Activated gamma-delta T cell treated with anti-CD3 and anti-CD28 coated beads, Interleukin-2, amount 50 U/mL, for 16 hours (primary cell): ENCODE results near the gene TEX30.

Source experiments
- DNase-seq: peaks from one replicate; pipeline ENCODE4 v3.0.0-alpha.2; 2020; ENCODE audit warnings: low read depth

TEX30 gene

DNA sequence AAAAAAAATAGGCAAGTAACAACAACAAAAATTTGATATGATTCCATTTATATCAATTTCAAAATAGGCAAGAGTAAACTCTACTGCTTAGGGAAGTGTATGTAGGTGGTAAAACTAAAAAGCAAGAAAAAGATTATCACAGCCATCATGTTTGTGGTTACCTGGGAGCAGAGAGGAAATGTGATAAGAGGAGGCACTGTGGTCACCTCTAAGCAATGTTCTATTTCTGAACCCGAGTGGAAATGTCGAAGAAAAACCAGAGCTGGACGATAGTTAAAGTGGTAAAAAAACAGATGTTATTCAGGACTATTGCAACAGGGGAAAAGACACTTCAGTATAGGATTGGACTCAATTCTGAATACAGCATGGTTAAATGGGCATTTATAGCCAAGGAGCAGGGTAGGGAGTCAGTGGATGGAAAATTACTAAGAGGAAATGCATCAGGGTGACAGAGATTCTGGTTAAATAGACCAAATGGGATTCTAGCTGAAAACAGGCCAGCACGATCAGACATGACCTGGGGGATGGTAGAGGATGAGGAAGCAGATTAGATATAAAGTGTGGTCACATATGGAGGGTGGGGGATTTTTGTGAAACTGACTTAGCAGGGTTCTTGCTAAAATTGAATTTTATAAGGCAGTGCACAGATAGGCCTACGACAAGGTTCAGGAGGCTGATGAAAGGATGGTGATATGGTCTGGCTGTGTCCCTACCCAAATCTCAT lies 6.0 kb upstream of the TEX30 start:
- no peak for DNase-seq

DNA sequence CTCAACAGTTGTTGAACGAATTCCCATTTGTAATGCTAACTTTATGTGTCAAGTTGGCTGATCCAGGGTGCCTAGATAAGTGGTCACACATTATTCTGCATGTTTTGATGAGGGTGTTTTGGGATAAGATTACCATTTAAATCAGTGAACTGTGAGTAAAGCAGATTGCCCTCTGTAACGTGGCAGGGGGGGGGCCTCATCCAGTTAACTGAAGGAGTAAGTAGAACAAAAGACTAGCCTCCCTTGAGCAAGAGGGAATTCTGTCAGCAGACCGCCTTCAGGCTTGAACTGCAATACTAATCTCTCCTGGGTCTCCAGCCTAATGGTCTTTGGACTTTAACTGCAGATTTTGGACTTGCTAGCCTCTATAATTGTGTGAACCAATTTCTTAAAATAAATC lies 4.2 kb upstream of the TEX30 start:
- DNase-seq: no peak

DNA sequence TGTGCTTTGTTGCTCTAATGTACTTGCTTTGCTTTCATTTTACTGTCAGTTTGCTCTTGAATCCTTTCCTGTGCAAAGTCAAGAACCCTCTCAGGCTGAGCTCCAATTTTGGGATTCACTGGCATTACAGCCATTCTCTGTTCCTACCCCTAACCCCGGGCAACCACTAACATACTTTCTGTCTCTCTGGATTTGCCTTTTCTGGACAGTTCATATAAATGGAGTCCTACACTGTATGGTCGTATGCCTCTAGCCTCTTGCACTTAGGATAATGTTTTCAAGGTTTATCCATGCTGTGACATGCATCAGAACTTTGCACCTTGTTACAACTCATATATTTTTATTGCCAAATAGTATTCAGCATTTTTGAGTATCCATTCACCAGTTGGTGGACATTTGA lies 2.7 kb upstream of the TEX30 start:
- DNase-seq: no peak

DNA sequence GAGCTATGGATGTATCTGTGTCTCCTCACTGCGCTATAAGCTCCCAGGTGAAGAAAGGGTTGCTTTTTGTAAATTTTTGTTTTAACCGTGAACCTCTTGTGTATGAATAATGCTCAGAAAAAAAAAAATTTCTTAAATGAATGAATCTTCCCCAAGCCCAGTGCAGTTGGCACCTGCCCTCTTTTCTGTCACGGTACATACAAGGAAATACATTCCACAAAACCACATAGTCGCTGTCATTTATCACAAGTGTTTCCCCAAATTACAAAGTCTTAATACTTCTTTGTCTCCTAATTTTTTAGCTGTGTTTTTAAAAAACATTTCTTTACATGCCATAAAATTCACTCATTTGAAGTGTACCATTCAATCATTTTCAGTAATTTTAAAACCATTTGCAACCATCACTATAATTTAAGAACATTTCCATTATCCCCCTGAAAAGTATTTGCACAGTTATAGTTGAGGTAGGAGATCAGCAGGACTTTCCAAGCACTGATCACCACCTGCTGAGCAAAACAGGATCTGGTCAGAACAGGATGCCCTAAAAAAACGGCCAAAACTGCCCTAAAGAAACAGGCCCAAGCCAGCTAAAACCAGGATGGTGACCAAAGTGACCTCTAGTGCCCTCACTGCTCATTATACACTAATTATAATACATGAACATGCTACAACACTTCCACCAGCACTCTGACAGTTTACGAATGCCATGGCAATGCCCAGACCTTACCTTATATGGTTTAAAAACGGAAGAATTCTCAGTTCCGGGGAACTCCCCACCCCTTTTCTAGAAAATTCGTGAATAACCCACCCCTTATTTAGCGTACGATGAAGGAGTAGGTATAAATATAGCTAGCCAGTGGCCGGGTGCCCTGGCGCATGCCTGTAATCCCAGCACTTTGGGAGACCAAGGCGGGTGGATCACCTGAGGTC lies 1.3 kb upstream of the TEX30 start:
- DNase-seq: no peak

DNA sequence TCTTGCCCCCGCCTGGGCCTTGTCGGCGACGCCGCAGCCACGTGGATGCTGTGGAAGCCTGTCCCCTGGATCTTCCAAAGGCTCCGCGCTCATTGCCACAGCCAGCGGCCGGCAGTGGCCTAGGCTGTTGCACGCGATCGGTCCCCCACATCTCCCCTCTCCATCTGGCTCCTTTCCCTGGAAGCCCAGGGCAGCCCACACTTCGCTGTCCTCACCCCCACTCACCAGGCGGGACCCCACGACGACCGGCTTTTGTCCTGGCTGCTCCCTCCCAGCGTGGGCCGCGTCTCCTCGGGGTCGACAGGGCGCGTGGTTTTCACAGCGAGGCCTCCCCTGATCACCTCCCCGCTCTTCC lies 605 bp upstream of the TEX30 start:
- no peak for DNase-seq

DNA sequence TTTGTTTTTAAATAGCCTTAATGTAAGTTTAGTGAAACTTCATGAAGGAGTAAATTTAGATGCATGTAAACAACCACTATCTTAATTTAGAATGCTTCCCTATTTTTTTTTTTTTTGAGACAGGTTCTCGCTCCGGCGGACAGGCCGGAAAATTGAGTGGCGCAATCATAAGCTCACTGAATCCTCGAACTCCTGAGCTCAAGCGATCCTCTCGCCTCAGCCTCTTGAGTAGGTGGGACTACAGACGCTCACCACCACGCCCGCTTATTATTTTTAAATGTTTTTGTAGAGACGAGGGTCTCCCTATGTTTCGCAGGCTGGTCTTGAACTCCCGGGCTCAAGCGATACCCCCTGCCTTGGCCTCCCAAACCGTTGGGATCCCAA lies 1.6 kb downstream of the TEX30 start:
- DNase-seq: no peak

DNA sequence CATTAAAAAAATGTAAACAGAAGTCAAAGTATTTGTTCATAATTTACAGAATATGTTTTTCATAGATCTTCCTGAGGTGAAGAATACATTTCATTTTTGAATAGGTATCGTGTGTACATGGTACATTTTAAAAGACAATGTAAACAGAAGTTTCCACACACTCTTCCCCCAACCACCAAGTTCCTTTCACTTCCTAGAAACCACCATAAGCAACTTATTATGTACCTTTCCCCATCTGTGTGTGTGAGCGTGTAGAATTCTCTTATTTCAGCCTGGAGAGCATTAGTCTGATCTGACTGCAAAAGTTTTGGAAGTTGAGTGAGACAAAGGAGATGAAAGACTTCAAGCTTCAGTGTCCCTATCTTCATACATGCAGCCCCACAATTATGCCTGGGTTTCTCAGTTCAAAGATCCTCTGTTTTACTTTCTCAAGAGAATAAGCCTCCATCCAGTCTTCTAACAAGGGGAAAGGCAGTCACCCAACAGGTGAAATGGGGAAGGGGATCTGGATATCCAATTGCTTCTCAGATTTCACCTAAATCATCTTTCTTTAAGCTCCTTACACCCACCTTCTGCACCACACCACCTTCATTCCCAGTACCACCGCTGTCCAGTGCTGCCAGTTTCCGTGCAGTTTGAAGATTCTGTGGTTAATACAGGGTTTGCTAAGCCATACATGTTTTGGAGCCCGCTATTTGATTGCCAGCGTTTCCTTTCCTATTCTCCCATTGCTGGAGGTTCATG lies 2.1 kb downstream of the TEX30 start:
- DNase-seq: no peak

DNA sequence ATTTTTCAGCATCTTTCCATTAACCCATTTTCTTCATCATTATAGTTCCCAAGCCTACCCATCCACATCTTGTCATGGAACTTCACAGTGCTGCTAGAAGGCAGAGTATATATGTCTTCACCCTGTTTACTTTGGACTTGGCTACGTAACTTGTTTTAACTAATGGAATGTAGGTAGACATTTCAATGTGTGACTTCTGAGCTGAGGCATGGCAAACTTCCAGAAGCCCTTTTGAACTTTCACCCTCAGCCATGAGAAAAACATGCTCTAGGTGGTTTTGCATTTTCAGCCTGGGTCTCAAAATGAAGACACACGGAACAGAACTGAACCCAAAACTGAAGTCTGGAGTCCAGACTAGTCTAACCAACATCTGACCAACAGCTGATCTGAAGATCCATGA lies 3.2 kb downstream of the TEX30 start:
- no peak for DNase-seq

DNA sequence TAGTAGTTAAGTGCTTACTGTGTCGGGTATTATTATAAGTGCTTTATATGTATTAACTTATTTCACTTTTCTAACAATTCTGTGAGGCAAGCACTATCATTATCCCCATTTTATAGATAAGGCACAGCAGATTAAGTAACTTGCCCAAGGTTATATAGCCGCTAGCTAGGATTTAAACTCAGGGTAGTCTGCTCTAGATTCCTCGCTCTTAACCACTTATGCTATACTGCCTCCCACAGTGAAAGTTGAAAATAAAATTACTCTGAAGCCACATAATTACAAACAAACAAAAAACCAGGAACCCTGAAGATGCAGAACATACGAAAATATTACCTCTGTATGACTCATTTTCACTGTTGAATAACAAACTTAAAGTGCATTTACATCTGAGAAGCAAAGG lies 3.9 kb downstream of the TEX30 start:
- DNase-seq: no peak

DNA sequence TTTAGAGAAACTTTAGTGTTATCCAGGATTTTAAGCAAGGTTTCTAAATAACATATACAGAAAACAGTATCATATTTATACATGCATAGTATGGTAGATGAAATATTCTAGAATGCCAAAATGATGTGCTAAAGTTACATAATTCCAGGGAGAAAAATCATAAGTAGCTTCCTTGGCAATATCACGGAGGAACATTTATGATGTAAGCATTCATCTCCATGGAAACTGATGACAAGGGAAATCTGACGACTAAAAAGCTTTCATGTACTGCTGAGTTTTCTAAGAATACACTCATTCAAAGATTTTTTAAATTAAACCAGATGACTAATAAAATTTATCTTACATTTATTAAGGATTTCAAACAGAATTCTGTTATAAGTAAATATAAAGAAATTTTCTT lies 4.7 kb downstream of the TEX30 start:
- DNase-seq: no peak

DNA sequence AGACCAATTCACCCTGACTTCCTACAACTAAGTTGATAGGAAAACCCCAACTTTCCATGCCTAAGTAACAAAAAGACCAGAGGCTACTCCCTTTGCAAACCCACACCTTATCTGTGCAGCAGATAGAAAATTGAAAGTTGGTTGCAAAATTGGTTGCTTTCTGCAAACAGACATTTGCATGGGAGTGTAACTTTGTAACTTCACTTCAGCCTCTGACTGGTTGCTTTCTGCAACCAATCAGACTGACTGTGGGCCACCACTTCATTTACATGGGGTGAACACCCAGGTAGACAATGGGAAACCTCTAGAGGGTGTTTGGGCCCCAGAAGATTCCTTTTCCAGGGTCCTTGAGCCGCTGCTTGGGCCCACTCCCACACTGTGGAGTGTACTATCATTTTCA lies 9.8 kb downstream of the TEX30 start:
- no peak for DNase-seq

DNA sequence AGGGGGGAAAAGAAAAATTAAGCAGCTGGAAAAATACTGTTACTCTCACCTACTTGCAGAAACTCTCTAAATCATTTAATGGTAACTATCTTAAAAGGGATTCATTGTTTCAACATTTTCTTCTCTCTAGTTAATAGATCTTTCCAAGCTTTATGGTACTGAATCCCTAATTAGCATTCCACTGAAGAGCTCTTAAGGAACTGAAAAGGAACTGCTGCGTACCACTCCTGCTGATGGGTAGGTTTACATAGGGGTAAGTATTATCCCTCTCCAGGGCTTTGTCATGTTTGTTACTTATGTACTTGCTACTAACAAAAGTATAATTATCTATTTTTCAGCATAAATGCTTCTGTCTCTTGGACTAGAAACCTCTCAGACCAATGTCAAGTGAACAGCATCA lies 12.5 kb downstream of the TEX30 start:
- DNase-seq: no peak

DNA sequence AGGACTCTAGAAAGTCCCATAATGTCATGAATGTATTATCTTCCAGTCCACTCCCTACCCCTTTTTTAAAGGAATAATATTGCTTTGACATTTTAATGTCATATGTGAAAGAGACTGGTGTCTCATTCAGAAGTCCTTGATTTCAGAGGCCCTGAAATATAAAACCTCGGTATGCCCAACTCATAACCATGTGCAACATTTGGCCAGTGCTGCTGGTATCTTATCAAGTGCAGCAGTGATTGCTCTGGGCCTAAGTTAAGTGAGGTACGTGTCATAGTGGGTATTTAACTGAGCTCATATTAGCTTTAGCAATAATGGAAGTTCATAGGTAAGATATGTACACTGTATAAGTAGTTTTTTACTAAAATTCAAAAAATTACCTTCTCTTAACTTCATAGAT lies 14.7 kb downstream of the TEX30 start:
- DNase-seq: no peak

DNA sequence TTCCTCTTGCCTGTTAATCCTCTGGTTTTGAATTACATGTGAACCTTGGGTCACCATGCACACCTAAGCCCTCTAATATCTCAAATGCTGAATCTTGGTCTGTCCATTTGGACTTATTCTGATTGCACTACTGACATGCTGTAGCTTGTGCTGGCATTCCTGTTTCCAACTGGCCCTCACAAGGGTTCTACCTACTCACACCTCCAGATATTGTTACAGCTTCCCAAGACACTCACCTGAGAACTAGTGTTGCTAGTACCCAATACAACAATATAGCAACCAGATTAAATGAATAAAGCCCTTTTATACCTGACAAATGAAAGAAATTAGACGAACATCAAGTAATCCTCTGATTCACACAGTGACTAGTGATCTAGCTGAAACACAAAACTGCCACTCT lies 16.6 kb downstream of the TEX30 start:
- no peak for DNase-seq

DNA sequence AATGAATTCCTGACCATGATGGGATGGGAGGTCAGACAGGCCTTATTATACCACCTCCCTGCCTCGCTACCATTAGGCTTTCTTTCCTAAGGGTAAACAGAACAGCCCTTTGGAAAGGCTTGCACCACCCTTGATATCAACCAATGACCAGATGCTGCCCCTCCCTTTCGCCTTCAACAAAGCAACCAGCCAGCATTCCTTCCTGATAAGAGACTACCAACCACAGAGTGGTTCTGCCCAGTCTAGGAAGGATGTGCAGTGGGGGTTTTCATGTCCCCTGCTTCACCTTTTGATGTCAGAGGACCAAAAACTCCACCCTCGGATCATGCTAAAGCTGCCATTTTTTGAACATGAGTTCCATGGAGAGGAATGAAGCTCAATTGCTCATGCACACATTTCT lies 21.7 kb downstream of the TEX30 start:
- DNase-seq: no peak

DNA sequence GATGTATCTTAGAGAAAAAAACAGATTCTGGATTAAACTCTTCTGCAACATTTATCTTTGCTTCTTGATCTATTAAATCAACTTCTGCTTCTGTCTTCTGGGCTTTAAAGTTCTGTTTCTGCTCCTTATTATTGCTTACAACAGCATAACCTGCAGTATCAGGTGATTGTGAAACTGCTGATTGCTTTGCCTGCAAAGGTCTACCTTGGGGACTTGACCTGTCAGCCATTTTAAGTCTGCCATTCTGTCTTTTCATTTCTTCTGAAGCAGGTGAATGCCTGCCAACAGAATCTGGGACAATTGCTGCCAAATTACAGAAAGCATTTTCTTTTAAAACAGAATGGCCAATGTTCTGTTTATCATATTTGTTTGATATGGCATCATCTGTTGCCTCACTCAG lies 31.1 kb downstream of the TEX30 start:
- no peak for DNase-seq

DNA sequence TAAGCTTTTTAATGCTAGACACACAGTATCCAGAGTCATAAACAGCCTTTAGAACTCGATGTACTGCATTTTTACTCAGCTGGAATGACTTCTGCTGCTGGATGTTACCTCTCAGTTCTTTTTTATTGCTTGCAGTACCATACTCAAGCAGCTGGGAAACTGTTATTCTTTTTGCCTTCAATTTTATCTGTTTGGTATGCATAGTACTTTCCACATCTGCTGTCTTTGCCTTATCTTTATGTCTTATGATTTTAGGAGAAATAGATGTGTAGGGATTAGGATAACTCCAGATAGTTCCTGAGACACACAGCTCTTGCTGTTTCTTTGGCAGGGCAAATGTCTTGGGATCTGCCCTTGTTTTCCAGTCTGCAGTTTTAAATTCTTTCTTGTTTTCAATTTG lies 31.5 kb downstream of the TEX30 start:
- no peak for DNase-seq

DNA sequence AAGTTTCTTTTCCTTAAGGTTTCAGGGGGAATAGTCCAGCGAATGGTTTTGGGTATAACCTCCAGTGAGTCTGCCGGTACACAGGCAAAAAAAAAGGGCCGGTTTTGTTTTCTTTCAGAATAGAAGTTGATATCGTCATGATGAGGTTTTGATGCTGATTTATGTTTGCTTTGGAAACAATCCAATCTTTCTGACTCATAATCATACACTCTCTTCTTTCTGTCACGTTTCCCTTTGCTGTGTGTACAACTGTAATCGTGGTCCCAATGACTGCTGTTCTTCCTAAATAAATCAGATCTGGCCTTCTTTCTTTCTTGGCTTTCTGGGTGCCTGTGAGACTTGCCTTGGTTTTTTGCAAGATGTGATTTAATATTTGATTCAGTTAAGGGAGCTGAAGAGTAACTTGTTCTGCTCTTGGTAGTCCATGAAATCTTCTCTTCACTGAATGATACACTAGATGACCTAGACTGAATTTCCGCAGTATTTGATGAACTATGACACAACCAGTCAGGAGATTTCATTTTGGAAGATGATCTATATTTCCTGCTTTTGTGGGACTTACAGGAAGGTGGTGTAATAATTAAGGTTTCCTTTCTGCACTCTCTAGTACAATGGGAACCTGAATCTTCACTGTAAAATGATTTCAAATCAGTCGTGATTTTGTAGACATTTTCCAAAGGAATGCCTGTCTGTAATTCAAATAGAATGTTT lies 43.9 kb downstream of the TEX30 start:
- DNase-seq: no peak

DNA sequence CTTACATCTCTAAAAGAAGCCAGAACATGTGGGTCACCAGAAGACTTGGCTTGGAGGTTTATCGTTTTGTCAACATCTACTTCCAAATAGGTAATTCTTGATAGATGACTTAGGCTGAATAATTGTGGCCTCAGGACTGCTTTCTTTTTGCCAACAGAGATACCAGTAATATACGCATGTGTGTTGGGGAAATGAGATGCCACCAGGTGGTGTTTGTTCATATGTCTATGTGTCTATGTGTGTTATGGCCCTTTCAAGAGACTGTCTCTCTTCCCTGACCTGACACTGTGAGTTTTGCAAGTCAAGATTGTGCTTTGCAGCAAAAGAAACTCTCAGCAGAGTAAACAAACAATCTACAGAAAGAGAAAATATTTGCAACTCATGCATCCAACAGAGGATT lies 47.2 kb downstream of the TEX30 start:
- no peak for DNase-seq

DNA sequence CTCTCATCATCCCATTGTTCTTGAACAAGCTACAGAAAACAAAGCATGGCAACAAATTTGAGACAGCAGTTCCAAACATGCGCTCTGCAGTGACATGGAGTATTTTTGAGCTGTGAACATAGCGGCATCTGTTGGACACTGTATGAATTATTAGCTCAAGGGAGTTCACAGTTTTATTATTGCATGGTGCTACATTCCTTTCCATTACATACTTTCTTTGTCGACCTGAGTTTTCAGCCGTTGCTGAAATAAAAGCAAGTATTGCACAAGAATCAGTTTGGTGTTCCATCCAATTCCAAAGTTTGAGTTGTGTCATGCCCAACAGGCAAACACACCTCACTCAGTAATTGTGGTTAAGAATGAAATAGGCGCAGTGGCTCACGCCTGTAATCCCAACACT lies 48.7 kb downstream of the TEX30 start:
- DNase-seq: no peak

DNA sequence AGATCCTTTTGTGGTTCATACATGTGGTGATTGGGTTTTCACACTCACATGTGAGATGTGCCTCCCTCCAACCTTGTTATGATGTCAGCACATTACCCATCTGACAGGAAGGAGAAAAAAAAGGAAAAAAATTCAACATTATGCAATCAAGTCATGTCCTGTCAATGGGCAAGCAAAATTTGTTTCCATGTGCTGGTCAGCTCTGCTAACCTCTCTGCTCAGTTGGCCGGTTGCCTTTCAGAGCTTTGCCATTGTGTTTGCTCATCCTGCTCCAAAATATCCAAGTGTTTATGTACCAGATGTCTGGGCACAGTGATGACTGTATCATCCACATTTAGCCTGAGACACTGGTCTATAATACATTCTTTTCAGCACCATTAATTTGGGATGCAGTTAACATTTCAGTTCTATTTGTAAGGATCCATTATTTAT lies 51.8 kb downstream of the TEX30 start:
- DNase-seq: no peak

DNA sequence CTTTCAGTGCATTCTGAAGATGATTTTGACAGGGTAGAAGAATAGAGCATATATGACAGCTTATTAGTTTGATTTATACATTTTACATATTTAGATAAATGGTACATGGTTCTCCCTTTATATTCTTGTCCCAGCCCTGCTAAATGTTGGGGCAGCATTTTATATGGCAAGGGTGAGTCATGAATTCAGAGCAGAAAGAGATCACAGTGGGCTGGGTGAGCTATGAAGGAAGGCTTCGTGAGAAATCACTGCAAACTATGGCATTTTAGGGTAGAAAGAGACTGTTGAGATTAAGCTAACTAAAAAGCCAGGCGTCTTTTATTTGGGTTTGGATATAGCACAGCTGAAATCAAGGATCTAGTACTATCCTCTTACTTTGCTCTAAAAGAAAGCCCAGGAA lies 54.8 kb downstream of the TEX30 start:
- DNase-seq: no peak
